HCT116 (cell line): ENCODE measurements around the gene ARL14.

Source experiments
- CEBPB ChIP-seq: IDR thresholded peaks from 2 replicates; pipeline ENCODE4 v1.6.1; 2012; ENCODE audit warnings: low read depth
- POLR2A ChIP-seq: IDR thresholded peaks from 2 replicates; pipeline ENCODE4 v1.7.0; 2011; ENCODE audit warnings: borderline replicate concordance; ENCODE audit not compliant: insufficient read depth, insufficient read length; ENCODE audit errors: extremely low read depth
- RAD21 ChIP-seq: IDR thresholded peaks from 2 replicates; pipeline ENCODE4 v1.6.1; 2012; ENCODE audit warnings: low read depth, mild to moderate bottlenecking
- YY1 ChIP-seq: IDR thresholded peaks from 2 replicates; pipeline ENCODE4 v1.6.1; 2011; ENCODE audit warnings: low read length, low read depth, moderate library complexity, mild to moderate bottlenecking; ENCODE audit not compliant: insufficient replicate concordance; ENCODE audit errors: extremely low read depth
- TF ChIP-seq, protein P1 (sequence below), 3 experiments: fragments of 200-600 bp in 1 of 3; sonication (generic) in 1 of 3; IDR thresholded peaks in 2 of 3; conservative IDR thresholded peaks in 1 of 3; 2 replicates each; pipeline ENCODE4 v1.5.1; 2012 to 2017; ENCODE audit warnings: low read depth in 2 of 3, low read length in 2 of 3, antibody characterized with exemption in 1 of 3, borderline replicate concordance in 1 of 3, control low read depth in 1 of 3, mild to moderate bottlenecking in 1 of 3, mixed read lengths in 1 of 3, mixed run types in 1 of 3, moderate library complexity in 1 of 3; ENCODE audit not compliant: insufficient read depth in 1 of 3

DNA sequence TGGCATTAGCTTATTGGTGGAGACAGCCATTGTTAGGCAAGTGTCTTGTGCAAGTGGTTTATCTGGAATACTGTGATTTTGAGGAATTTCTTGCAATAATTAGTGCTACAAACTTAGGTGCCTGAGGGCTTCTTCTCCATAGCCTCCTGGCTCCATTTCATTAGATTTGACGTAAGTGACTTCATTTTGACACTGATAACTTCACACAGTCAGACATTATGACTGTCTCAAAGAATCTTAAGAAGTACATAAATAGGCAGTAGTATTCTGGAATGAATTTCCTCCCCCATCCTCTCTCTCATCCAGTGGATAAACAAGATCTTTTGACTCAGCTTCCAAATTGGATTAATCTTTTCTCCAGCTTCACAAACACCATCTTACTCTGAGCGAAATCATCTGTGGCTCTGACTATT is 19.0 kb downstream of the ARL14 start:
- no peak for TF ChIP-seq CEBPB
- TF ChIP-seq POLR2A: no peak
- no peak for TF ChIP-seq RAD21
- TF ChIP-seq YY1: no peak
- TF ChIP-seq, protein P1, sequence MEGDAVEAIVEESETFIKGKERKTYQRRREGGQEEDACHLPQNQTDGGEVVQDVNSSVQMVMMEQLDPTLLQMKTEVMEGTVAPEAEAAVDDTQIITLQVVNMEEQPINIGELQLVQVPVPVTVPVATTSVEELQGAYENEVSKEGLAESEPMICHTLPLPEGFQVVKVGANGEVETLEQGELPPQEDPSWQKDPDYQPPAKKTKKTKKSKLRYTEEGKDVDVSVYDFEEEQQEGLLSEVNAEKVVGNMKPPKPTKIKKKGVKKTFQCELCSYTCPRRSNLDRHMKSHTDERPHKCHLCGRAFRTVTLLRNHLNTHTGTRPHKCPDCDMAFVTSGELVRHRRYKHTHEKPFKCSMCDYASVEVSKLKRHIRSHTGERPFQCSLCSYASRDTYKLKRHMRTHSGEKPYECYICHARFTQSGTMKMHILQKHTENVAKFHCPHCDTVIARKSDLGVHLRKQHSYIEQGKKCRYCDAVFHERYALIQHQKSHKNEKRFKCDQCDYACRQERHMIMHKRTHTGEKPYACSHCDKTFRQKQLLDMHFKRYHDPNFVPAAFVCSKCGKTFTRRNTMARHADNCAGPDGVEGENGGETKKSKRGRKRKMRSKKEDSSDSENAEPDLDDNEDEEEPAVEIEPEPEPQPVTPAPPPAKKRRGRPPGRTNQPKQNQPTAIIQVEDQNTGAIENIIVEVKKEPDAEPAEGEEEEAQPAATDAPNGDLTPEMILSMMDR (IDR thresholded peaks at IDR 0.05 in 2 of 3, conservative IDR thresholded peaks at IDR 0.05 in 1 of 3; ENCODE audit: borderline replicate concordance in 1 of 3, insufficient read depth in 1 of 3, low read depth in 2 of 3, low read length in 2 of 3): no peak
